Smooth muscle cell (in vitro differentiated cells): Measurements from ENCODE around the gene JDP2. TPM values are rescaled to one million over a fixed set of nuclear protein-coding genes. Genes with fewer than 3 reads are reported as not detected.

Experiments
- DNase-seq: peaks from one replicate; lab custom pipeline; 2025; ENCODE audit not compliant: unreplicated experiment; lab: John Stamatoyannopoulos, UW
- H2AFZ ChIP-seq: fragments of 200-600 bp; sonication (generic); 2 replicates; pipeline ENCODE4 v1.6.0; 2016; ENCODE audit warnings: antibody characterized with exemption, low read depth, mild to moderate bottlenecking
- H3F3A ChIP-seq: fragments of 200-600 bp; sonication (generic); 2 replicates; pipeline ENCODE4 v1.6.0; 2017; ENCODE audit warnings: antibody characterized with exemption, low read depth
- H3K27ac ChIP-seq: fragments of 200-600 bp; sonication (generic); 2 replicates; pipeline ENCODE4 v1.5.1; 2016; ENCODE audit warnings: low read depth, mild to moderate bottlenecking
- H3K27me3 ChIP-seq: fragments of 200-600 bp; sonication (generic); 2 replicates; pipeline ENCODE4 v1.6.1; 2016; ENCODE audit warnings: low read depth, mild to moderate bottlenecking
- H3K36me3 ChIP-seq: fragments of 200-600 bp; sonication (generic); 2 replicates; pipeline ENCODE4 v1.5.1; 2016; ENCODE audit warnings: low read depth
- H3K4me1 ChIP-seq: fragments of 200-600 bp; sonication (generic); 2 replicates; pipeline ENCODE4 v1.5.1; 2016; ENCODE audit warnings: low read depth
- H3K4me2 ChIP-seq: fragments of 200-600 bp; sonication (generic); 2 replicates; pipeline ENCODE4 v1.6.0; 2016; ENCODE audit warnings: mild to moderate bottlenecking
- H3K4me3 ChIP-seq: fragments of 200-600 bp; sonication (generic); 2 replicates; pipeline ENCODE4 v1.5.1; 2016; ENCODE audit warnings: mild to moderate bottlenecking
- H3K79me2 ChIP-seq: fragments of 200-600 bp; sonication (generic); 2 replicates; pipeline ENCODE4 v1.6.0; 2016; ENCODE audit warnings: low read depth, mild to moderate bottlenecking
- H3K9ac ChIP-seq: fragments of 200-600 bp; sonication (generic); 2 replicates; pipeline ENCODE4 v1.6.0; 2016; ENCODE audit warnings: low read depth
- H3K9me3 ChIP-seq: fragments of 200-600 bp; sonication (generic); replicated peaks from 2 replicates; pipeline ENCODE4 v1.5.1; 2016; ENCODE audit warnings: low read depth
- H4K20me1 ChIP-seq: fragments of 200-600 bp; sonication (generic); 2 replicates; pipeline ENCODE4 v1.6.0; 2016; ENCODE audit warnings: low read depth
- WGBS: methylation state at CpG from one replicate; pipeline ENCODE4 v1.1.7; 2016; ENCODE audit warnings: low lambda C conversion rate; 5-methylcytosine and 5-hydroxymethylcytosine counted together
- polyA plus RNA-seq: library from polyadenylated mRNA; unstranded; fragments of >200 nt; fragmentation: Nextera tagmentation; extraction: Ambion mirVana; gene quantifications from 2 replicates; pipeline ENCODE4 v1.2.1, GENCODE V29; 2016
- total RNA-seq: library from RNA; depleted of rRNA; stranded (reverse); fragments of >200 nt; gene quantifications from 2 replicates; pipeline ENCODE4 v1.2.3, GENCODE V29; 2014
- TF ChIP-seq, protein P1 (sequence below): fragments of 200-600 bp; sonication (generic); IDR thresholded peaks from 2 replicates; pipeline ENCODE4 v1.5.1; 2017; ENCODE audit warnings: borderline replicate concordance, mild to moderate bottlenecking, antibody characterized with exemption; ENCODE audit not compliant: insufficient read depth, poor library complexity, severe bottlenecking

Gene JDP2
- total and polyA plus RNA-seq, 2 experiments from 2014 or later, result 70.3 to 126 TPM

GRCh38 chr14:75425446-75425845 lies 2.4 kb upstream of the JDP2 start:
- peaks cover 5% of the 10 kb centered on the region for H3F3A ChIP-seq
- no peaks in the 10 kb centered on the region for H3K36me3 ChIP-seq
- 43% methylated on average over 4 of the region's 4 CpGs for WGBS
- H3K27me3 ChIP-seq, result no peaks in the 10 kb centered on the region
- peaks cover 21% of the 10 kb centered on the region for H4K20me1 ChIP-seq
- H3K4me1 ChIP-seq, result peaks cover 21% of the 10 kb centered on the region
- DNase-seq, result no peak
- peaks cover 23% of the 10 kb centered on the region for H3K79me2 ChIP-seq
- no peak overlapping the region for H3K9ac ChIP-seq
- peak overlapping the region; percentile 55 for H3K27ac ChIP-seq
- TF ChIP-seq, protein P1, sequence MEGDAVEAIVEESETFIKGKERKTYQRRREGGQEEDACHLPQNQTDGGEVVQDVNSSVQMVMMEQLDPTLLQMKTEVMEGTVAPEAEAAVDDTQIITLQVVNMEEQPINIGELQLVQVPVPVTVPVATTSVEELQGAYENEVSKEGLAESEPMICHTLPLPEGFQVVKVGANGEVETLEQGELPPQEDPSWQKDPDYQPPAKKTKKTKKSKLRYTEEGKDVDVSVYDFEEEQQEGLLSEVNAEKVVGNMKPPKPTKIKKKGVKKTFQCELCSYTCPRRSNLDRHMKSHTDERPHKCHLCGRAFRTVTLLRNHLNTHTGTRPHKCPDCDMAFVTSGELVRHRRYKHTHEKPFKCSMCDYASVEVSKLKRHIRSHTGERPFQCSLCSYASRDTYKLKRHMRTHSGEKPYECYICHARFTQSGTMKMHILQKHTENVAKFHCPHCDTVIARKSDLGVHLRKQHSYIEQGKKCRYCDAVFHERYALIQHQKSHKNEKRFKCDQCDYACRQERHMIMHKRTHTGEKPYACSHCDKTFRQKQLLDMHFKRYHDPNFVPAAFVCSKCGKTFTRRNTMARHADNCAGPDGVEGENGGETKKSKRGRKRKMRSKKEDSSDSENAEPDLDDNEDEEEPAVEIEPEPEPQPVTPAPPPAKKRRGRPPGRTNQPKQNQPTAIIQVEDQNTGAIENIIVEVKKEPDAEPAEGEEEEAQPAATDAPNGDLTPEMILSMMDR, result no peak
- no peaks in the 10 kb centered on the region for H3K9me3 ChIP-seq
- H3K4me3 ChIP-seq, result no peak overlapping the region
- peak overlapping the region; percentile 16 for H3K4me2 ChIP-seq
- H2AFZ ChIP-seq, result no peak overlapping the region

DNA sequence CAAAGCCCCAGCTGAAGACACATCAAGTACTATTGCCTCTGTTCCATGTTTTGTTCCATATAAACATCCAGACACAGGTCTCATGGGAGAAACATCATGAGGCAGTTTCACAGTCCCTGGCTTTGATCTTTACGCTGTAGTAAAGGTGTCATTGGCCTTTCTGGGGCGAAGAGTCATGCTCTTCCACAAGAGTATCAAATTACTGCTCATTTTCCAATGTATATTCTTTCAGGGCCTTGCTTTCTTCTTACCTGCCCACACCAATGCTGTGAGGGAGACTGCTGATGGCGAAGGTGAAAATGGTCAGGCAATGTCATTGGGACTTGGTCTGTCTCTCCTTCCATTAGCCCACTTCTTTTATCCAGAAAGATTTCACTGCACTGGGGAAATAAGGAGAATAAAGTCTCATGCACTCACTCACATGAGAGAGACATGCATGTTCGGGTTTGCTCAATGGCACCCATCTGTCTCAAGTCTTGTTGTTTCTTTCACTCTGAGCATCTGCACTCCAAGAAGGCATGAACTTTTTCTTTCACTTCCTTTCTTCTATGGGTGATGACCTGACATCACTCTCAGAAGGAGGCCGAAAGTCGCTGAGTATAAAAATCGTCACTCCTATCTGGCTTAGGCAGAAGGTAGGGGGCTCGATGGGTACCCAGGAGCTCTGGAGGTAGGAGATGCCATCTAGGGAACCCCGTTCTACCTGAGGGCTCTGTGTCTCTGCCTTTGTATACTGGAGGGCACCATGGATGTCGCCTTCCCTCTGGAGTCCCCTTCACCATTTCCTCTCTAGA lies 1.3 kb upstream of the JDP2 start:
- Histone ChIP-seq H3K9ac (no peak overlapping the region), H3K27ac (peak overlapping the region; percentile 77)

GRCh38 chr14:75427126-75427481 lies 718 bp upstream of the JDP2 start:
- DNase-seq, result no peak
- Histone ChIP-seq H3K79me2 (peaks cover 39% of the 10 kb centered on the region), H4K20me1 (peaks cover 37% of the 10 kb centered on the region), H3K27ac (peak overlapping the region; percentile 77), H3K4me2 (peak overlapping the region; percentile 90), H3K9ac (peak overlapping the region; percentile 79), H3K4me3 (peak overlapping the region; percentile 88), H3F3A (peaks cover 7% of the 10 kb centered on the region), H3K27me3 (no peaks in the 10 kb centered on the region), H3K36me3 (no peaks in the 10 kb centered on the region), H2AFZ (peak overlapping the region; percentile 84), H3K4me1 (peaks cover 21% of the 10 kb centered on the region), H3K9me3 (no peaks in the 10 kb centered on the region)
- TF ChIP-seq, protein P1, result no peak
- 23% methylated on average over 10 of the region's 15 CpGs for WGBS

More for the DNA sequence above, 1.3 kb upstream of the JDP2 start:
- Histone ChIP-seq H3K79me2 (peaks cover 33% of the 10 kb centered on the region), H3F3A (peaks cover 7% of the 10 kb centered on the region), H3K4me3 (peak overlapping the region; percentile 88), H3K4me2 (peak overlapping the region; percentile 90), H3K36me3 (no peaks in the 10 kb centered on the region), H4K20me1 (peaks cover 32% of the 10 kb centered on the region), H3K4me1 (peaks cover 21% of the 10 kb centered on the region), H3K27me3 (no peaks in the 10 kb centered on the region), H2AFZ (no peak overlapping the region), H3K9me3 (no peaks in the 10 kb centered on the region)
- WGBS, result 89% methylated on average over 10 of the region's 10 CpGs
- TF ChIP-seq, protein P1, result no peak
- no peak for DNase-seq
